ENCODE measurements around the gene DCAF4.

Gene DCAF4

DNA sequence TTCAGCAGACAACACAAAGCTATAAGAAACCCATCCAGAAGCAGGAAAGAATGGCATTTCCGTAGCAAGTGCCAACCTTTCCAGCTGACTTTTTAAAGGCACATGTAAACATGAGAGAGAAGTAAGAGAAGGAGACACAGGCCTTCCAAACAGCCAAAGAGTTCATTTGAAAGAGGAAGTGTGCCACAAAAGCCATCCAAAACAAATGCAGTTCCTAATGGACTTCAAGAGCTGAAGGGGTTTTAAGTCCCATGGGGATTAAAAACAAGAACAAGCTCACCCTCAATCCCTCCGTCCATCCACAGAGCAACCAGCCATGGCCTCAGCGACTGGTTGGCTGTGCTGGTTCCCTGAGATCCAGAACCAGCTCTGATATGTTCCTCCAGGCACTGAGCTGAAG is 27.8 kb upstream of the DCAF4 start:
- no peak for DNase-seq

DNA sequence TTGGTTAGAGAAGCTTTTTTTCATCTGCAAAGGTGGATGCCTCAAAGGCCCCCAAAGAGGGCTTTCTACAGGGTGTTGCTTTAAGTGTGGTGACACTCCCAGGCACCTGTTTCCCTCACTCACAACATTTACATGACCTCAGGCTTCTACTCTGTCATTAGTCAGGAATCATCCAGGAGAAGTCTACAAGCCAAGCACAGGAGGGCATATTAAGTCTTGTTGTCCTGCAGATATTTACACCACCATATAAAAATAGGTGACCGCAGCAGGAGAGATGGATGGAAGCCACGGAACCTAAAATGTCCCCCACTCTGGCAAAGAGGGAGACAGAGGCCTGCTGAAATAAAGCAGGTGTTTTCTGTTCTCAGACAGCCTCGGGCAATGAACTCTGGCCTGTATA is 24.9 kb upstream of the DCAF4 start:
- no peak for DNase-seq

DNA sequence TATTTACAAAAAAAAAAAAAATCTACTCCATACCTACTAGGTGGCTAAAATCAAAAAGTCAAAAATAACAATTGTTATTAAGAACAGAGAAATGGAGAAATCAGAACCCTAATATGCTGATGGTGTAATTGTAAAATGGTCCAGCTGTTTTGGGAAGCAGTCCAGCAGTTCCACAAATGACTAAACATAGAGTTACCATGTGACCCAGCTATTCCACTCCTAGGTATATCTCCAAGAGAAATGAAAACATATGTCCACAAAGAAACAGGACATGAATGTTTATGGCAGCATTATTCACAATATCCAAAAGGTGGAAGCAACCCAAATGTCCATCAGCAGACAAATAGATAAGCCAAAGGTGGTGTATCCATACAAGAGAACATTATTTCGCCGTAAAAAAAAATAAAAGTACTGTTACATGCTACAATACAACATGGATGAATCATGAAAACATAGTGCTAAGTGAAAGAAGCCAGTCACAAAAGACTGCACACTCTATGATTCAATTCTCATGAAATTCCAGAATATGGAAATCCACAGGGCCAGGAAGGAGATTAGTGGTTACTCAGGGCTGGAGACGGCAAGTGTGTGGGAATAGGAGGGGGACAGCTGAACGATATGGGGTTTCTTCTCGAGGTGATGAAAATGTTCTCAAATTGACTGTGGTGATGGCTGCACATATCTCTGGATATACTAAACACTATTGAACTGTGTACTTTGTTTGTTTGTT is 23.3 kb upstream of the DCAF4 start:
- no peak for DNase-seq

DNA sequence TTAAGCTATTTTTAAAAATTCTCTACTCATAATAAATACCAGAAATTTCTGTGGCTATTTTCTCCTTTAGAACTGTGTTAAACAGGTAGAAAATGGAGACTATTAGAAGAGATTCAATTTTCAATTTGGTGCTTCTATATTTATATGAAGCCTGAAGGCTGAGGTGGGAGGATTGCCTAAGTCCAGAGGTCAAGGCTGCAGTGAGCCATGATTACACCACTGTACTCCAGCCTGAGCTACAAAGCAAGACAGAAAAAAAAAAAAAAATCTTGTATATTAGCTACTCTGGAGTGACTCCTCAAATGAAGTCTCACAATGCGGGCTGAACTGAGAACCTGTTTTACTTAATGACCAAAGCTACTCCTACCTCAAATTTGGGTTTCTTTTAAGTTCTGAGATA is 22.5 kb upstream of the DCAF4 start:
- no peak for DNase-seq

GRCh38 chr14:72904218-72904617 is 22.0 kb upstream of the DCAF4 start:
- DNase-seq: no peak

- DNase-seq: peak; percentile 63
Observed at GRCh38 chr14:72904840-72905561, 21.3 kb upstream of the DCAF4 start.

DNA sequence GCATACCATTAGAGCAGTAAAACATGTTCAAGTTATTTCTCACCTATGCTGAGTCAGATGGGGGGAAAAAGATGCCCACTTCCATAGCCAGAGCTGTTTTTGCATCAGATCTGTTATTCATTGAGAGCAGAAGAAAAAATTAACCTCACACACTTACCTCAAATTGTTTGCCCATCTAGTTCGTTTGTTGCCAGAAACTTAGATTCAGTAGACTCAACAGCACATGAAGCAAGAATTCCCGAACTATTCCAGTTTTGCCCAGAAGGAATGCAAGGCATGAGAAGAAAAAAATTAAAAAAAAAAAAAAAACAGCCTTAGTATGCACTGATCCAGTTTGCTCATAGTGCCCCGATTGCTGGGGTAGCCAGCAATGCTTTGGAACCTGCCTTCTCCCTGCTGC is 19.9 kb upstream of the DCAF4 start:
- DNase-seq: no peak

DNA sequence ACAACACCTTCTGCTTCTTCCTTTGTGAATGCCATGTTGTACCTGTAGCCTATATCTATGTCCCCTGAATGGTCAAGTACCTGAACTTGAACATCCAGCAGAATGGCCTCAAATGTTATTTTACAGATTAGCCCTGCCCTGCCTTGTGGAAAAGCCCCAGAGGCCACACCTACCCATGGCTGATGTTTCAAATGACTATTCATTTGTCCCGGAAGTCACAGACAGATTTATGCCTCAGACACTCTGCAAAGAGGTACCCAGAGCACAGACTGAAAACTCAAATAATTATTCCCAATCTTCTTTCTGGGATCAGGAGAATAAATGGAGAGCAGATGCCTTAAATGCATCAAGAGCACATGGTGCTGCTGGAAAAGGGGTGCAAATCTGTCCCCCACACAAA is 19.4 kb upstream of the DCAF4 start:
- DNase-seq: no peak

DNA sequence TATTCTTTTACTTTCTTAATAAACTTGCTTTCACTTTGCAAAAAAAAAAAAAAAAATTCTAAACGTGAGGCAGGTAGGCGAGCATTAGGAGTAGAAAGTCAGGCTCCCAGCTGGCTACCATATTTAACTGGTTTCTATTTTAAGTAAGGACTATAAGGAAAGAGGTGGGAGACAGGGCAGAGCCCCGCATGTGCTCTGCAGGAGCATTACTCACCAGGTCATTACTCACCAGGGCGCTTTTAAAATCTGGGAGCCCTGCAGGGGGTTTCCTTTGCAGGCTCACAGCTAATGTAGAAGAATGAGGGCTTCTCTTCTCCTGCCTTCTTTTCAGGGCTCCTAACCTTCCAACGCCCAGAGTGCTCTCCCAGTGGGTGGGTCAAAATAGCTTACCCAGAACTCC is 18.4 kb upstream of the DCAF4 start:
- no peak for DNase-seq

GRCh38 chr14:72909163-72909562 is 17.1 kb upstream of the DCAF4 start:
- DNase-seq: no peak

GRCh38 chr14:72913809-72914208 is 12.5 kb upstream of the DCAF4 start:
- no peak for DNase-seq

GRCh38 chr14:72916174-72916573 is 10.1 kb upstream of the DCAF4 start:
- DNase-seq: no peak

- DNase-seq: no peak
Observed at GRCh38 chr14:72917094-72917802, 9.0 kb upstream of the DCAF4 start.

- no peak for DNase-seq
Observed at GRCh38 chr14:72920008-72920407, 6.3 kb upstream of the DCAF4 start.

DNA sequence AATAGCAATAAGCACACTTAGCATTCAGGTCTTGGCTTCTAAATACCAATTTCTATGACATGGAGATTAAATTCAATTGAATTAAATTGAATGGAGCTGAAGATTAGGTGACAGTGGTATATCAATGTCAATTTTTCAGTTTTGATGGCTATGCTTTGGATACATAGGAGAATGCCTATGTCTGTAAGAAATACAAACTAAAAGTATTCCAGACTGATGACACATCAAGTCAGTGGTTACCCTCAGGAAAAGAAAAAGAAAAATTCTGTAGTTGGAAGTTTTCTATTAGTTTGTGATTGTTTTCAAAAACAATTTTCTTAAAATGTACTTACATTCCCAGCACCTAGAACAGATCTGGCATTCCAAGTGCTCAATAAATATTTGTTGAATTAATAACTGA is 4.9 kb upstream of the DCAF4 start:
- no peak for DNase-seq

DNA sequence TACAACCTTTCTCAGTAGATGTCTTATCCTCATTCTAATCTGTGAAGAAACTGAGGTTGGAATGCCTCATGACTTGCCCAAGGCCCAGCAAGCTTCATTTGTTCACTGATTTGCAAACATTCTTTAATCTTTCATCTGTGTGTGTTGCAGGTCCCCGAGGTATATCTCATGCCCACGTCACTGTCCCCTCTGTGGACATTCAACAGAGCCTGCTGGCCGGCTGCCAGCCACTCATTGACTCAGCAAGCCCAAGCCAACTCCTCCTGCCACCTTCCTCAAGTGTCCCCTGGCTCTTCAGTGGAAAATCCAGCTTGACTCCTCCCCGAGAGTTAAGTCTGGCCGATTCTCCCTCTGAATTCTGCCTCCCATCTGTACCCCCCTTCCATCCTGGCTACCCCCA is 1.9 kb upstream of the DCAF4 start:
- DNase-seq: no peak

- no peak for DNase-seq
Observed at GRCh38 chr14:72925171-72925759, 999 bp upstream of the DCAF4 start.

DNA sequence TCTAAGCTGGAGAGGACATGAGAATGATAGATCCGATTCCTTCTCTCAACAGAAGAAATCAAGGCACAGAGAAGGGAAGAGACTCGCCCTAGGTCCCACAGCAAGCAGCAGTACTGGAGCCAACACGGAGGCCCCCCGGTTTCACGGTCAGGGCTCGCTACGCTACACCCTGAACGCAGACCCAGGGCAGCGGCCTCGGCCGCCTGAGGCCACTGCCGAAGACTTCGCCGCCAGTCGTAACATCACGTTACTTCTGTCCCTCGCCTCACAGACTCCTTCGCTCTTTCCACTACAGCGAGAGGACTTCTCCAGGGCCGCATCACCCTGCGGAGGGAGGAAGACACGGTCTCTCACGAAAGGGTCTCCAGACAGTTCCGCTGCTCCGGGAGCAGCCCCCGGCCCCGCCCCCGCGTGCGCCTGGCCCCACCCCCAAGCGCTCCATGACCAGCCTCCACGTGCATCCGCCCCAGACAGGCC is 411 bp upstream of the DCAF4 start:
- DNase-seq: no peak

DNA sequence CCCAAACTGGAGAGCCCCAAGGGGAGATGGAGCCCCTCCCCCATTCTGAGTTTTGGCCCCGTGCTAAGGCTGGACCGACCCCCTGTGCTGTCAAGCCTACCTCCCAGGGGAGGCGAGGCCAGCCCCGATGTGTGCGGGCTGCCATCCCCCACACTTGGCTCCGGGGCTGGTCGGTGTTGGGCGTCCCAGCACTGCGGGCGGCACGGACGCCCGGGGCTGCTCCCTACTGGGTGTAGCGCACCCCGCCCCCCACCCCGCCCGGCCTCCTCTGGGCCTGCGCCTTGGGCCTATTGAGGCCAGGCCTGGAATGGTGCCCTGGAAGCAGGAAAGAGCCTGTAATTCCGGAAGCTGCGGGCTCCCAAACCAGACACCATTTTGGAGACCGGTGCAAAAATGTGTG is 2.6 kb downstream of the DCAF4 start:
- no peak for DNase-seq

- no peak for DNase-seq
Observed at GRCh38 chr14:72929316-72930080, 3.2 kb downstream of the DCAF4 start.

- no peak for DNase-seq
Observed at GRCh38 chr14:72932893-72933292, 6.6 kb downstream of the DCAF4 start.

- DNase-seq: no peak
Observed at GRCh38 chr14:72939630-72940029, 13.4 kb downstream of the DCAF4 start.

All from activated CD4-positive, alpha-beta T cell treated with anti-CD3 and anti-CD28 coated beads for 48 hours (primary cell).